IMR-90 (cell line): Measurements from ENCODE around the gene SIK3. TPM values are rescaled to one million over a fixed set of nuclear protein-coding genes. Genes with fewer than 3 reads are reported as not detected.

ENCODE experiments used
- ATAC-seq: fragments of 200-7000 bp; cut with Tn5 transposase; 2 replicates; pipeline ENCODE4 v1.9.1; 2020; ENCODE audit warnings: low read depth, mild to moderate bottlenecking, moderate library complexity
- BruUV-seq: library from RNA; stranded (reverse); fragments of 400-500 nt; replicated peaks from 2 replicates; lab custom pipeline; 2021; lab: Mats Ljungman, UMichigan
- CTCF ChIA-PET: fragments of 300-600 bp; formaldehyde crosslinking; extraction: SDS; loops from one replicate; lab custom pipeline; 2021; ENCODE audit warnings: antibody characterized with exemption; lab: Yijun Ruan, JAX
- POLR2A ChIA-PET: fragments of 300-600 bp; sonication (Branson Sonifier 250); formaldehyde crosslinking; loops from one replicate; lab custom pipeline; 2022; ENCODE audit warnings: antibody characterized with exemption; ENCODE audit not compliant: unreplicated experiment; lab: Charles Lee
- DNase-seq: peaks from one replicate; pipeline ENCODE4 v3.0.0; 2013
- H2AFZ ChIP-seq: replicated peaks from 2 replicates; pipeline ENCODE3; 2013; ENCODE audit warnings: low read length, mild to moderate bottlenecking; ENCODE audit not compliant: poor library complexity
- H2AK5ac ChIP-seq: 2 replicates; pipeline ENCODE4 v1.6.1; 2013; ENCODE audit warnings: low read depth, low read length, inconsistent platforms
- H2AK9ac ChIP-seq: replicated peaks from 2 replicates; pipeline ENCODE3; 2013; ENCODE audit warnings: mild to moderate bottlenecking, low read depth, low read length, moderate library complexity; ENCODE audit not compliant: poor library complexity
- H2BK120ac ChIP-seq: 2 replicates; pipeline ENCODE4 v1.6.1; 2013; ENCODE audit warnings: low read depth, low read length, inconsistent platforms
- H2BK15ac ChIP-seq: 3 replicates; pipeline ENCODE4 v1.6.1; 2013; ENCODE audit warnings: low read depth, low read length, inconsistent platforms
- H2BK20ac ChIP-seq: 2 replicates; pipeline ENCODE4 v1.6.1; 2013; ENCODE audit warnings: low read depth, mild to moderate bottlenecking, inconsistent platforms, low read length, moderate library complexity
- H2BK5ac ChIP-seq: 2 replicates; pipeline ENCODE4 v1.6.1; 2013; ENCODE audit warnings: mild to moderate bottlenecking, low read depth, low read length, inconsistent platforms; ENCODE audit not compliant: poor library complexity, severe bottlenecking
- H3K14ac ChIP-seq: replicated peaks from 2 replicates; pipeline ENCODE4 v1.6.1; 2013; ENCODE audit warnings: low read depth, low read length, inconsistent platforms
- H3K18ac ChIP-seq: 2 replicates; pipeline ENCODE4 v1.6.1; 2013; ENCODE audit warnings: low read depth, low read length, control low read depth
- H3K23ac ChIP-seq: 2 replicates; pipeline ENCODE4 v1.6.1; 2013; ENCODE audit warnings: low read depth, low read length, inconsistent platforms
- H3K27ac ChIP-seq: 2 replicates; pipeline ENCODE4 v1.5.1; 2013; ENCODE audit warnings: mild to moderate bottlenecking, control low read depth, low read length; ENCODE audit not compliant: insufficient read depth
- H3K27me3 ChIP-seq: 2 replicates; pipeline ENCODE4 v1.6.1; 2013; ENCODE audit warnings: low read length; ENCODE audit not compliant: control insufficient read depth, insufficient read depth
- H3K36me3 ChIP-seq: 2 replicates; pipeline ENCODE4 v1.6.1; 2013; ENCODE audit warnings: low read length, mixed read lengths; ENCODE audit not compliant: control insufficient read depth, insufficient read depth
- H3K4ac ChIP-seq: 2 replicates; pipeline ENCODE4 v1.6.1; 2013; ENCODE audit warnings: low read depth, low read length, inconsistent platforms
- H3K4me1 ChIP-seq: 2 replicates; pipeline ENCODE4 v1.6.1; 2013; ENCODE audit warnings: low read length, mixed read lengths; ENCODE audit not compliant: control insufficient read depth, insufficient read depth
- H3K4me2 ChIP-seq: 2 replicates; pipeline ENCODE4 v1.6.1; 2013; ENCODE audit warnings: low read depth, mild to moderate bottlenecking, control low read depth, low read length, moderate library complexity
- H3K4me3 ChIP-seq: 2 replicates; pipeline ENCODE4 v1.5.1; 2013; ENCODE audit warnings: low read depth, mild to moderate bottlenecking, control low read depth, low read length, moderate library complexity; ENCODE audit not compliant: insufficient read depth
- H3K56ac ChIP-seq: 2 replicates; pipeline ENCODE4 v1.6.1; 2013; ENCODE audit warnings: low read length, inconsistent platforms; ENCODE audit not compliant: insufficient read depth; ENCODE audit errors: extremely low read depth
- H3K79me1 ChIP-seq, 2 experiments: 2 replicates each; pipeline ENCODE4 v1.6.1; 2013; ENCODE audit warnings: low read length in 2 of 2, inconsistent platforms in 1 of 2, low read depth in 1 of 2
- H3K9ac ChIP-seq: 2 replicates; pipeline ENCODE4 v1.6.1; 2013; ENCODE audit warnings: low read depth, low read length, control low read depth
- H3K9me1 ChIP-seq: 2 replicates; pipeline ENCODE4 v1.6.1; 2013; ENCODE audit warnings: low read length, inconsistent platforms; ENCODE audit not compliant: insufficient read depth
- H3K9me3 ChIP-seq: 2 replicates; pipeline ENCODE4 v1.6.1; 2013; ENCODE audit warnings: low read length; ENCODE audit not compliant: control insufficient read depth, insufficient read depth
- H4K20me1 ChIP-seq: 2 replicates; pipeline ENCODE4 v1.6.1; 2013; ENCODE audit warnings: low read length, inconsistent platforms; ENCODE audit not compliant: insufficient read depth
- H4K5ac ChIP-seq: 2 replicates; pipeline ENCODE4 v1.6.1; 2013; ENCODE audit warnings: mild to moderate bottlenecking, low read depth, low read length, control low read depth
- H4K8ac ChIP-seq, 2 experiments: 2 replicates each; pipeline ENCODE4 v1.6.1; 2013; ENCODE audit warnings: low read depth in 2 of 2, low read length in 2 of 2, control low read depth in 1 of 2, inconsistent platforms in 1 of 2
- H4K91ac ChIP-seq: 2 replicates; pipeline ENCODE4 v1.6.1; 2013; ENCODE audit warnings: low read depth, low read length, inconsistent platforms; ENCODE audit not compliant: insufficient read depth
- BHLHE40 ChIP-seq: fragments of 150-350 bp; IDR thresholded peaks from 2 replicates; pipeline ENCODE4 v1.6.1; 2016; ENCODE audit warnings: mild to moderate bottlenecking, low read depth, low read length
- CEBPB ChIP-seq: IDR thresholded peaks from 2 replicates; pipeline ENCODE4 v1.6.1; 2012; ENCODE audit warnings: low read depth, low read length, improper control_type of control experiment
- CHD1 ChIP-seq: IDR thresholded peaks from 2 replicates; pipeline ENCODE4 v1.6.1; 2012; ENCODE audit warnings: low read depth, low read length, improper control_type of control experiment
- MAFK ChIP-seq: IDR thresholded peaks from 2 replicates; pipeline ENCODE4 v1.6.1; 2012; ENCODE audit warnings: low read depth, low read length, improper control_type of control experiment
- MAZ ChIP-seq: IDR thresholded peaks from 2 replicates; pipeline ENCODE4 v1.6.1; 2012; ENCODE audit warnings: low read depth, mild to moderate bottlenecking, low read length, improper control_type of control experiment, moderate library complexity, borderline replicate concordance
- MXI1 ChIP-seq: IDR thresholded peaks from 2 replicates; pipeline ENCODE4 v1.6.1; 2012; ENCODE audit warnings: low read depth, mild to moderate bottlenecking, low read length, moderate library complexity, borderline replicate concordance
- NFE2L2 ChIP-seq: fragments of 150-350 bp; IDR thresholded peaks from 2 replicates; pipeline ENCODE4 v1.6.1; 2016; ENCODE audit warnings: low read depth, mild to moderate bottlenecking, low read length
- POLR2A ChIP-seq: IDR thresholded peaks from 2 replicates; pipeline ENCODE4 v1.6.1; 2012; ENCODE audit warnings: mild to moderate bottlenecking, low read depth, low read length
- RAD21 ChIP-seq: IDR thresholded peaks from 2 replicates; pipeline ENCODE4 v1.6.1; 2012; ENCODE audit warnings: low read length, improper control_type of control experiment
- RCOR1 ChIP-seq: IDR thresholded peaks from 2 replicates; pipeline ENCODE4 v1.6.1; 2012; ENCODE audit warnings: mild to moderate bottlenecking, low read length, improper control_type of control experiment; ENCODE audit not compliant: insufficient replicate concordance
- SMC3 ChIP-seq: fragments of 150-350 bp; IDR thresholded peaks from 2 replicates; pipeline ENCODE4 v1.6.1; 2016; ENCODE audit warnings: low read depth, mild to moderate bottlenecking, antibody characterized with exemption, low read length, moderate library complexity
- USF2 ChIP-seq: fragments of 150-350 bp; IDR thresholded peaks from 2 replicates; pipeline ENCODE4 v1.6.1; 2017; ENCODE audit warnings: mild to moderate bottlenecking, antibody characterized with exemption, low read length, low read depth
- WGBS, 2 experiments: methylation state at CpG; one replicate each; pipeline versions ENCODE4 v1.1.5 to v1.1.7; 2013; ENCODE audit warnings: missing lambda C conversion rate in 2 of 2; ENCODE audit not compliant: insufficient read length in 1 of 2; ENCODE audit errors: extremely low coverage in 2 of 2; 5-methylcytosine and 5-hydroxymethylcytosine counted together
- dilution Hi-C: fragments of 300-500 bp; cut with HindIII; formaldehyde crosslinking; loops from one replicate; pipeline ENCODE4 v1.14.3; 2018; ENCODE audit warnings: low sequenced_read_pairs; ENCODE audit not compliant: unreplicated experiment
- in situ Hi-C: fragments of 300-500 bp; cut with MboI; formaldehyde crosslinking; loops from 3 replicates; pipeline ENCODE4 v1.14.3; 2019; ENCODE audit warnings: low sequenced_read_pairs, inconsistent platforms, mixed read lengths
- intact Hi-C: fragments of 100-400 bp; cut with micrococcal nuclease; formaldehyde crosslinking; loops from 2 replicates; pipeline ENCODE4 v1.10.0; 2022
- polyA plus RNA-seq, 3 experiments: library from polyadenylated mRNA; depleted of rRNA; stranded (reverse); fragments of >200 nt; gene quantifications; 2 replicates each; pipeline ENCODE4 v1.2.3, GENCODE V29; 2012; ENCODE audit warnings: low replicate concordance in 1 of 3
- total RNA-seq: library from RNA; depleted of rRNA; stranded (reverse); fragments of >200 nt; gene quantifications from 2 replicates; pipeline ENCODE4 v1.2.3, GENCODE V29; 2012
- TF ChIP-seq, protein P1 (sequence below): fragments of 150-350 bp; IDR thresholded peaks from 2 replicates; pipeline ENCODE4 v1.6.1; 2016; ENCODE audit warnings: low read depth, mild to moderate bottlenecking, low read length, moderate library complexity, borderline replicate concordance
- TF ChIP-seq, protein P2 (sequence below): conservative IDR thresholded peaks from 2 replicates; pipeline ENCODE4 v1.5.1; 2012; ENCODE audit warnings: mild to moderate bottlenecking, low read depth, low read length, improper control_type of control experiment

The SIK3 gene
- total and polyA plus RNA-seq, 2 of the 4 experiments (the other 2 are of a cell fraction): 8.2 to 9.1 TPM

DNA sequence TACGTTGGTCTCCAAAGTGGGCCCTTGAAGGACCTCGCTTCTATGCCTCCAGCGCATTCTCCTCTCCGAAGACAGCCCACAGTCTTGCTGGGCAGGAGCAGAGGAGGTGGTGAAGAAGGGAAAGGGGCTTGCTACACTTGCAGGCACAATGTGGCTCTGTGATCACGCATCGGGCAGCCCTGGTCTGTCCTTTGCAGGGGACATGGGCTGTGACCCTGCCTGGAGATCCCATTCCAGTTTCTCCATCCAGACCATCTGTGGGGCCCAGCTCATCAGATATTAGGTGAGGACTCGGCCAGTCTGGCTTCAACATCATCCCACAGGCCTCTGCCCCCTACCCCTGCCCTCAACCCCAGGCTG is 261.6 kb downstream of the SIK3 start:
- Histone ChIP-seq H2AFZ (peak overlapping the region; percentile 5), H2AK5ac (peak overlapping the region; percentile 19; the same call in 1 of the 2 replicates), H3K4ac (no peak overlapping the region), H4K91ac (no peak overlapping the region), H3K79me1 (no peaks in the 10 kb centered on the region), H2BK20ac (no peak overlapping the region), H3K27ac (no peak overlapping the region), H4K8ac (no peak overlapping the region), H3K23ac (no peak overlapping the region), H3K4me1 (peaks cover 3% of the 10 kb centered on the region; the same call in 1 of the 2 replicates), H4K5ac (no peak overlapping the region), H2AK9ac (no peak overlapping the region), H3K18ac (no peak overlapping the region), H3K14ac (no peak overlapping the region), H2BK120ac (no peak overlapping the region), H3K9ac (no peak overlapping the region), H3K56ac (no peak overlapping the region), H3K36me3 (no peaks in the 10 kb centered on the region), H3K27me3 (peaks cover 3% of the 10 kb centered on the region; the same call in 1 of the 2 replicates), H3K4me2 (no peak overlapping the region), H2BK15ac (no peak overlapping the region), H3K4me3 (no peak overlapping the region), H4K20me1 (no peaks in the 10 kb centered on the region), H3K9me1 (no peaks in the 10 kb centered on the region; the same call in 1 of the 2 replicates), H2BK5ac (no peak overlapping the region), H3K9me3 (no peaks in the 10 kb centered on the region)
- no TSS peak for BruUV-seq
- CTCF ChIA-PET: interaction anchor here (0.9 to 1.9 kb wide), 10 partner anchors 9 to 269 kb away, joined by 3 to 30 read pairs (median 5); partner anchors contain the start of gene APOA5
- no peak for ATAC-seq
- in situ Hi-C loops: no loop called here
- POLR2A ChIA-PET: no interaction called here
- WGBS, 2 experiments: 100% methylated on average over 3 of the region's 7 CpGs; no CpG with 5 or more reads in 1 of the 2 experiments
- no peak for DNase-seq
- dilution Hi-C loops: no loop called here
- TF ChIP-seq CEBPB: no peak
- no peak for TF ChIP-seq POLR2A
- no peak for TF ChIP-seq MXI1
- no peak for TF ChIP-seq RAD21
- no peak for TF ChIP-seq MAZ
- TF ChIP-seq, protein P1, sequence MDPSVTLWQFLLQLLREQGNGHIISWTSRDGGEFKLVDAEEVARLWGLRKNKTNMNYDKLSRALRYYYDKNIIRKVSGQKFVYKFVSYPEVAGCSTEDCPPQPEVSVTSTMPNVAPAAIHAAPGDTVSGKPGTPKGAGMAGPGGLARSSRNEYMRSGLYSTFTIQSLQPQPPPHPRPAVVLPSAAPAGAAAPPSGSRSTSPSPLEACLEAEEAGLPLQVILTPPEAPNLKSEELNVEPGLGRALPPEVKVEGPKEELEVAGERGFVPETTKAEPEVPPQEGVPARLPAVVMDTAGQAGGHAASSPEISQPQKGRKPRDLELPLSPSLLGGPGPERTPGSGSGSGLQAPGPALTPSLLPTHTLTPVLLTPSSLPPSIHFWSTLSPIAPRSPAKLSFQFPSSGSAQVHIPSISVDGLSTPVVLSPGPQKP: no peak
- no peak for TF ChIP-seq RCOR1
- TF ChIP-seq, protein P2, sequence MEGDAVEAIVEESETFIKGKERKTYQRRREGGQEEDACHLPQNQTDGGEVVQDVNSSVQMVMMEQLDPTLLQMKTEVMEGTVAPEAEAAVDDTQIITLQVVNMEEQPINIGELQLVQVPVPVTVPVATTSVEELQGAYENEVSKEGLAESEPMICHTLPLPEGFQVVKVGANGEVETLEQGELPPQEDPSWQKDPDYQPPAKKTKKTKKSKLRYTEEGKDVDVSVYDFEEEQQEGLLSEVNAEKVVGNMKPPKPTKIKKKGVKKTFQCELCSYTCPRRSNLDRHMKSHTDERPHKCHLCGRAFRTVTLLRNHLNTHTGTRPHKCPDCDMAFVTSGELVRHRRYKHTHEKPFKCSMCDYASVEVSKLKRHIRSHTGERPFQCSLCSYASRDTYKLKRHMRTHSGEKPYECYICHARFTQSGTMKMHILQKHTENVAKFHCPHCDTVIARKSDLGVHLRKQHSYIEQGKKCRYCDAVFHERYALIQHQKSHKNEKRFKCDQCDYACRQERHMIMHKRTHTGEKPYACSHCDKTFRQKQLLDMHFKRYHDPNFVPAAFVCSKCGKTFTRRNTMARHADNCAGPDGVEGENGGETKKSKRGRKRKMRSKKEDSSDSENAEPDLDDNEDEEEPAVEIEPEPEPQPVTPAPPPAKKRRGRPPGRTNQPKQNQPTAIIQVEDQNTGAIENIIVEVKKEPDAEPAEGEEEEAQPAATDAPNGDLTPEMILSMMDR: no peak
- no peak for TF ChIP-seq SMC3
- no peak for TF ChIP-seq CHD1
- TF ChIP-seq MAFK: no peak
- no peak for TF ChIP-seq NFE2L2
- TF ChIP-seq USF2: no peak
- no peak for TF ChIP-seq BHLHE40
- intact Hi-C loops: loop anchor here (1.0 kb wide), 1 partner anchor 48 kb away; the partner anchor contains the start of gene ZPR1
